Fibroblast of the aortic adventitia (primary cell): ENCODE measurements around the gene PARVB. TPM values are rescaled to one million over a fixed set of nuclear protein-coding genes. Genes with fewer than 3 reads are reported as not detected.

Experiments used
- DNase-seq: peaks from one replicate; pipeline ENCODE4 v3.0.0-alpha.2; 2010; ENCODE audit warnings: low read depth
- H3K4me3 ChIP-seq: 2 replicates; pipeline ENCODE4 v1.5.1; 2011; ENCODE audit warnings: low read depth, mild to moderate bottlenecking, control low read depth, low read length, moderate library complexity
- CTCF ChIP-seq: IDR thresholded peaks from 2 replicates; pipeline ENCODE4 v1.5.1; 2011; ENCODE audit warnings: mild to moderate bottlenecking, low read length, control low read depth, inconsistent platforms; ENCODE audit not compliant: insufficient read depth
- total RNA-seq: library from RNA; depleted of rRNA; stranded (reverse); fragments of >200 nt; gene quantifications from 2 replicates; pipeline ENCODE4 v1.2.3, GENCODE V29; 2012; ENCODE audit warnings: low replicate concordance

PARVB gene
- total RNA-seq, 1 donor = 30.6 TPM

GRCh38 chr22:44217346-44217745 is 193.2 kb downstream of the PARVB start:
- no peak overlapping the region for H3K4me3 ChIP-seq
- no peak for DNase-seq
- no peak for TF ChIP-seq CTCF

DNA sequence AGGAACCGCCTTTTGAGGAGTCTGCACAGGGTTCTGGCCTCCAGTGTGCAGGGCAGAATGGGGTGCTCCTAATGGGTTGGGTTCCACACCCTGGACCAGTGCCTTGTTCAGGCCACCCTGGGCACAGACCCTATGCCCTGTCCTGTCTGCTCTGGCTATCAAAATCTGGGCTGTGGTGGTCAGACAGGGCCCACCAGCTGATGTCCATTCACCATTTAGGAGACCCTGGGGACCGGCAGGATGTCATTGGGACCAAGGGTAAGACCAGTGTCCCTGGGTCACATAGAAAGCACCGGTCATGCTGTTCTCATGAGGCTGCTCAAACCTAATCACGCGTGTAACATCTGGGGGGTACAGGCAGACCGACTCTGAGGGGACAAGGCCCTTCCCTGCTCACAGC is 194.0 kb downstream of the PARVB start:
- no peak overlapping the region for H3K4me3 ChIP-seq
- no peak for DNase-seq
- TF ChIP-seq CTCF = no peak

- DNase-seq = no peak
- no peak for TF ChIP-seq CTCF
- no peak overlapping the region for H3K4me3 ChIP-seq
Observed at GRCh38 chr22:44219101-44219870, 195.2 kb downstream of the PARVB start.

DNA sequence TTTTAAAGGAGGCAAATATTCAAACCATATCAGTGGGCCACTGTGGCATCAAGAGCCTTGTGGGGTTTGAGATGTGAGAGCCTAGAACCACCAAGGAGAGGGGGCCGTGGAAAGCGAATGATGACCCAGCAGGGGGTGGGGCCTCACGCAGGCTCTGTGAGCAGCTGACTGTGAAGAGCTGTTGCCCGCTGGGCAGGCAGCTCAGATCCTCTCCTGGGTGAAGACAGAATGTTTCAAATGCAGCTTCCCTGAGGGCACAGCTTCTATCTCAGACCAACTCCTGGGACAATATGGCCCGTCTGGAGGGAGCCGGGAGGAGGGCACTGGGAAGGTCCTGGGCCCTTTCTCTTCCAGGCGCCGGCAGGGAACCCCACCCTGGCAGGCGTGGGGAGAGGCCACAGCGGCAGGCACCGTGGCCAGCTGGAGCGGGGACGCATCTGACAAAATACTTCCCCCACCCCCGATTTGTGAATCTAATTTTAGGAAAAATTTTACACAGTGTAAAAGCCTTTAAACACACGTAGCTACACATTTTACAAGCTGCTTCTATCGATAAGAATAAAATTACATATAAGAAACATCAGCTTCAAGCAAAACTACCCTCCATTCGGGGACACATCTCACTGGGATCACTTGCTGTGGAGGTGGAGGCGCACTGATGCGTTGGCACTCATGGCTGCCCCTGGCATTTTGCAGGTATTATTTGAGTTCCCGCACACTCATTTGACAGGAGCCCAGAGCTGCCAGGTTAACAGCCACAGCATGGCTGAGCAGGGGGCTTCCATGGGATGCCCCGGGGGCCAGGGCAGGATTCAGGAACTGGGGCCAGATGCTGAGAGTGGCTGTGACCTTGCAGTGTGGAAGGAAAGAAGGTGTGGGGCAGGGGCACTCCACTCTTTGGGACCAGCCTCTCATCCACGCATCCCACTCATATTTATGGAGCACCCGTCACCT is 196.9 kb downstream of the PARVB start:
- H3K4me3 ChIP-seq = no peak overlapping the region
- DNase-seq = no peak
- TF ChIP-seq CTCF = no peak

DNA sequence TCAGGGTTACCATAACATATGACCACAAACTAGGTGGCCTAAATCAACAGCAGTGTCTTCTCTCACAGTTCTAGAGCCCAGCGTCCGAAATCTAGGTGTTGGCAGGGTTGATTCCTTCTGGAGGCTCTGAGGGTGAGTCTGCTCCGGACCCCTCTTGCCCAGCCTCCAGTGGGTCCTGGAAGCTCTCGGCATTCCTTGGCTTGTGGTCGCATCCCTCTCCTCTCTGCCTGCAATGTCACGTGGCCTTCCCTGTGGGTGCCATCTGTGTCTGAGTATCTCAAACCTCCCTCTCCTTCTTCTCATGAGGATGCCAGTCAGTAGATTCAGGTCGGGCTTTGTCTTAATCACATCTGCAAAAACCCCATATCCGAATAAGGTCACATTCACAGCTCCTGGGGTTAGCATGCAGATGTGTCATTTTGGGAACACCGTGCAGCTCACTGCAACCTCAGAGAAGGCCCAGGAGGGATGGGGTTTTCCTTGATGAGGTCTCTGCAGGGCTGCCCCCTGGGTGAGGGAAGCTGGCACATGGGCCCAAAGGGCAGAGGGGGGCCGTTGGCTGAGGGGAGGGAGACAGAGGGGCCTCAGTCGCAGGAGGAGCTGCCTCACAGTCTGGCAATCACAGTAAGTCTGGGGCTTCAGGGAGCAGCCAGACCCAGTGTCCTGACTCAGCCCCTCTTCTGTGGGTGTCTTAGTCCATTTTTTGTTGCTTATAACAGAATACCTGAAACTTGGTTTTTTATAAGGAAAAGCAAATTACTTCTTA is 197.8 kb downstream of the PARVB start:
- no peak for DNase-seq
- TF ChIP-seq CTCF = no peak
- H3K4me3 ChIP-seq = no peak overlapping the region

Other genes with a start within 250 kb of the PARVB start
- gene EFCAB6, start 212.0 kb upstream of the PARVB start, total RNA-seq = 2.5 and 2.7 TPM in 2 replicates
- 0.49 TPM in 1 of 2 replicates, not detected in the other for gene SULT4A1, start 161.8 kb upstream of the PARVB start, total RNA-seq
- gene PNPLA5, start 132.3 kb upstream of the PARVB start, total RNA-seq = not detected in 2 replicates
- gene PNPLA3, start 100.5 kb upstream of the PARVB start, total RNA-seq = 2.9 and 4.5 TPM in 2 replicates
- 53.7 and 54.3 TPM in 2 replicates for gene SAMM50, start 68.9 kb upstream of the PARVB start, total RNA-seq
- gene PARVG, start 156.6 kb downstream of the PARVB start, total RNA-seq = not detected in 2 replicates